PC-9 (cell line): ENCODE data around the gene PLK2. TPM values are rescaled to one million over a fixed set of nuclear protein-coding genes. Genes with fewer than 3 reads are reported as not detected.

ENCODE experiments used
- BruUV-seq: library from RNA; stranded (reverse); fragments of 400-500 nt; replicated peaks from 2 replicates; lab custom pipeline; 2021; lab: Mats Ljungman, UMichigan
- CTCF ChIA-PET: fragments of 300-600 bp; sonication (Branson Sonifier 250); formaldehyde crosslinking; loops from one replicate; lab custom pipeline; 2022; ENCODE audit warnings: antibody characterized with exemption; lab: Charles Lee
- POLR2A ChIA-PET: fragments of 300-600 bp; sonication (Branson Sonifier 250); formaldehyde crosslinking; loops from one replicate; lab custom pipeline; 2022; ENCODE audit warnings: antibody characterized with exemption; ENCODE audit not compliant: unreplicated experiment; lab: Charles Lee
- DNase-seq, 2 experiments: peaks; one replicate each; pipeline versions ENCODE4 v3.0.0 to v3.0.0-alpha.2; 2015 to 2022; ENCODE audit warnings: mixed read lengths in 1 of 2
- H2AFZ ChIP-seq: fragments of 200-600 bp; sonication (generic); 2 replicates; pipeline ENCODE4 v1.8.1; 2017; ENCODE audit warnings: antibody characterized with exemption
- H3F3A ChIP-seq: fragments of 200-600 bp; sonication (generic); 2 replicates; pipeline ENCODE4 v1.8.1; 2017; ENCODE audit warnings: antibody characterized with exemption, mild to moderate bottlenecking, low read depth; ENCODE audit not compliant: insufficient read depth
- H3K27ac ChIP-seq: fragments of 200-600 bp; sonication (generic); 2 replicates; pipeline ENCODE4 v1.6.1; 2016; ENCODE audit warnings: mixed run types
- H3K27me3 ChIP-seq: fragments of 200-600 bp; sonication (generic); 2 replicates; pipeline ENCODE4 v1.6.1; 2016; ENCODE audit warnings: low read depth, mixed run types; ENCODE audit not compliant: insufficient read depth
- H3K36me3 ChIP-seq: fragments of 200-600 bp; sonication (generic); 2 replicates; pipeline ENCODE4 v1.6.1; 2016; ENCODE audit warnings: low read depth, mixed run types
- H3K4me1 ChIP-seq: fragments of 200-600 bp; sonication (generic); replicated peaks from 2 replicates; pipeline ENCODE4 v1.6.1; 2016; ENCODE audit warnings: mixed run types; ENCODE audit not compliant: insufficient read depth
- H3K4me2 ChIP-seq: fragments of 200-600 bp; sonication (generic); 2 replicates; pipeline ENCODE4 v1.6.1; 2017; ENCODE audit warnings: mixed run types
- H3K4me3 ChIP-seq: fragments of 200-600 bp; sonication (generic); 2 replicates; pipeline ENCODE4 v1.6.1; 2016; ENCODE audit warnings: mixed run types
- H3K79me2 ChIP-seq: fragments of 200-600 bp; sonication (generic); 2 replicates; pipeline ENCODE4 v1.6.1; 2017; ENCODE audit warnings: low read depth, mixed run types
- H3K9me2 ChIP-seq: fragments of 200-600 bp; sonication (generic); 2 replicates; pipeline ENCODE4 v1.8.1; 2017; ENCODE audit warnings: mild to moderate bottlenecking; ENCODE audit not compliant: insufficient read depth
- H3K9me3 ChIP-seq: fragments of 200-600 bp; sonication (generic); 2 replicates; pipeline ENCODE4 v1.8.1; 2016; ENCODE audit warnings: low read depth; ENCODE audit not compliant: insufficient read depth
- H4K20me1 ChIP-seq: fragments of 200-600 bp; sonication (generic); 2 replicates; pipeline ENCODE4 v1.8.1; 2017; ENCODE audit not compliant: insufficient read depth
- EZH2 ChIP-seq: fragments of 200-600 bp; sonication (generic); IDR thresholded peaks from 2 replicates; pipeline ENCODE4 v1.8.0; 2017; ENCODE audit warnings: antibody characterized with exemption, low read depth
- intact Hi-C: fragments of 100-400 bp; cut with micrococcal nuclease; formaldehyde crosslinking; loops from one replicate; pipeline ENCODE4 v1.10.0; 2022; ENCODE audit not compliant: unreplicated experiment
- total RNA-seq: library from RNA; stranded (reverse); gene quantifications from 2 replicates; pipeline ENCODE4 v1.2.3, GENCODE V29; 2021
- TF ChIP-seq, protein P1 (sequence below): fragments of 200-600 bp; sonication (generic); conservative IDR thresholded peaks from 2 replicates; pipeline ENCODE4 v1.6.1; 2017; ENCODE audit warnings: mixed run types, antibody characterized with exemption, mild to moderate bottlenecking, moderate library complexity

PLK2 gene
- total RNA-seq, 1 experiment from 2014 or later, result 508 TPM

DNA sequence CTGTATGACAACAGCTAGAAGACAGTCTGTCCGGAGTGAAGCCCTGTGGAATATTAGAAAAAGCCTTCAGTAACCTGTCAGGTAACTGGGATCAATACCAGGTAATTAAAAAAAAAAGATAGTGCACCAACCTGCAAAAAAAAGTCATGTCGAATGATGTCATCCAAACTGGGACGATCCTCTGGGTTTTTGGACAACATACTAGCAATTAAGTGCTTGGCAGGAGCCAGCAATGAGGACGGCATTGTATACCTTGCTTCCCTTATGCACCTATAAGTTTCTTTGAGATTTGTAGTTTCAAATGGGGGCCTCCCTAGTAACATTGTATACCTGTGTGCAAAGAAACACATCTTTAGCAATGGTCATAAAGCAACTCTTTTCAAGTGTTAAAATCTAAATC is 2.8 kb downstream of the PLK2 start:
- no peaks in the 10 kb centered on the region for H3K9me2 ChIP-seq
- POLR2A ChIA-PET, result interaction anchor here (0.7 to 0.9 kb wide), 2 partner anchors 272 to 607 kb away, joined by 3 to 8 read pairs; no protein-coding TSS in a partner anchor
- H3K4me1 ChIP-seq, result peaks cover 38% of the 10 kb centered on the region
- no peak for DNase-seq
- intact Hi-C loops, result no loop called here
- peak overlapping the region; percentile 90 for H3K4me3 ChIP-seq
- peaks cover 77% of the 10 kb centered on the region for H3F3A ChIP-seq
- no TSS peak for BruUV-seq
- peaks cover 51% of the 10 kb centered on the region for H4K20me1 ChIP-seq
- H2AFZ ChIP-seq, result no peak overlapping the region
- H3K27ac ChIP-seq, result peak overlapping the region; percentile 96
- H3K79me2 ChIP-seq, result peaks cover 70% of the 10 kb centered on the region
- H3K4me2 ChIP-seq, result peak overlapping the region; percentile 92
- TF ChIP-seq EZH2, result no peak
- TF ChIP-seq, protein P1, sequence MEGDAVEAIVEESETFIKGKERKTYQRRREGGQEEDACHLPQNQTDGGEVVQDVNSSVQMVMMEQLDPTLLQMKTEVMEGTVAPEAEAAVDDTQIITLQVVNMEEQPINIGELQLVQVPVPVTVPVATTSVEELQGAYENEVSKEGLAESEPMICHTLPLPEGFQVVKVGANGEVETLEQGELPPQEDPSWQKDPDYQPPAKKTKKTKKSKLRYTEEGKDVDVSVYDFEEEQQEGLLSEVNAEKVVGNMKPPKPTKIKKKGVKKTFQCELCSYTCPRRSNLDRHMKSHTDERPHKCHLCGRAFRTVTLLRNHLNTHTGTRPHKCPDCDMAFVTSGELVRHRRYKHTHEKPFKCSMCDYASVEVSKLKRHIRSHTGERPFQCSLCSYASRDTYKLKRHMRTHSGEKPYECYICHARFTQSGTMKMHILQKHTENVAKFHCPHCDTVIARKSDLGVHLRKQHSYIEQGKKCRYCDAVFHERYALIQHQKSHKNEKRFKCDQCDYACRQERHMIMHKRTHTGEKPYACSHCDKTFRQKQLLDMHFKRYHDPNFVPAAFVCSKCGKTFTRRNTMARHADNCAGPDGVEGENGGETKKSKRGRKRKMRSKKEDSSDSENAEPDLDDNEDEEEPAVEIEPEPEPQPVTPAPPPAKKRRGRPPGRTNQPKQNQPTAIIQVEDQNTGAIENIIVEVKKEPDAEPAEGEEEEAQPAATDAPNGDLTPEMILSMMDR, result no peak
- CTCF ChIA-PET, result no interaction called here
- peaks cover 67% of the 10 kb centered on the region for H3K36me3 ChIP-seq
- H3K27me3 ChIP-seq, result no peaks in the 10 kb centered on the region
- no peaks in the 10 kb centered on the region for H3K9me3 ChIP-seq

DNA sequence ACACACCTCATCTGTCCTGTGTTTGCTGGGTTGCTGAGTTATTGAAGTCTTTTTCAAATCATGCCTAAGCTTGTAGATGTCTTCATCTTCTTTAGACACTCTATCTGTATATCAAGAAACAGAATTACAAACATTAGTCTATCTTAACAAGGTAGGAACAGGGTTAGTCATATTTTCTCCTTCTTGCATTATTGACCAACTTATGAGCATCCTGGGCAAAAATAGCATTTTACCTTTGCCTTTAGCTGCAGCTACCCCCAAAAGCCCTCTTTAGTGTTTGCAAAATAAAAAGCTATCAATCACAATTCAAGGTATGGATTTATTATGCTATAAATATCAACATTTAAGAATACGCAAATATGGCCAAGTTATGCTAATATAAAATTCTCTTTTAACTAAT is 3.4 kb downstream of the PLK2 start:
- CTCF ChIA-PET, result no interaction called here
- POLR2A ChIA-PET, result interaction anchor here (0.7 to 0.9 kb wide), 2 partner anchors 271 to 607 kb away, joined by 3 to 8 read pairs; no protein-coding TSS in a partner anchor
- Histone ChIP-seq H2AFZ (no peak overlapping the region), H4K20me1 (peaks cover 51% of the 10 kb centered on the region), H3K9me3 (no peaks in the 10 kb centered on the region), H3K4me1 (peaks cover 38% of the 10 kb centered on the region), H3K9me2 (no peaks in the 10 kb centered on the region), H3K36me3 (peaks cover 73% of the 10 kb centered on the region), H3K4me2 (peak overlapping the region; percentile 92), H3K27ac (peak overlapping the region; percentile 96), H3F3A (peaks cover 80% of the 10 kb centered on the region), H3K4me3 (peak overlapping the region; percentile 90), H3K79me2 (peaks cover 70% of the 10 kb centered on the region), H3K27me3 (no peaks in the 10 kb centered on the region)
- TF ChIP-seq, protein P1, result no peak
- no peak for TF ChIP-seq EZH2
- no peak for DNase-seq
- intact Hi-C loops, result no loop called here
- BruUV-seq, result no TSS peak

DNA sequence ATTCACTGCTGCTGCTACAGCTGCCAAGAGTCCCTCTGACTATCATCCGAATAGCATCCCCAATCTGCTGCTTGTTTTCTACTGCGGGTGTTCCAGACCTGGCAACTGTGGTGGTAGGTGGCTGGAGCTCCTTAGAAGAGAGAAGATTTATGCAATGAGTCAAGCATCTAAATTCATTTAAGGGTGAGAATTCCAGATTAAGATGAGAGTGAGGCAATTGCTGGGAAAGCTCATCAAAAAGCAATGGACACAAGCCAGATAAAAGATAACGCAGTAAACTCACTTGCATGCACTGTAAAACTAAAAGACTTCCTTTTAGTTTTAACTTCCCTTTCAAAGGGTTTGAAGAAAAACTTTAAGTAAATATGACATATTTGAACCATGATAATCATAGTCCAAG is 3.9 kb downstream of the PLK2 start:
- TF ChIP-seq, protein P1, result no peak
- H3F3A ChIP-seq, result peaks cover 83% of the 10 kb centered on the region
- no peak overlapping the region for H2AFZ ChIP-seq
- H4K20me1 ChIP-seq, result peaks cover 51% of the 10 kb centered on the region
- peaks cover 70% of the 10 kb centered on the region for H3K79me2 ChIP-seq
- intact Hi-C loops, result no loop called here
- peak overlapping the region; percentile 96 for H3K27ac ChIP-seq
- H3K9me2 ChIP-seq, result no peaks in the 10 kb centered on the region
- H3K4me2 ChIP-seq, result peak overlapping the region; percentile 92
- H3K27me3 ChIP-seq, result no peaks in the 10 kb centered on the region
- peaks cover 78% of the 10 kb centered on the region for H3K36me3 ChIP-seq
- H3K4me3 ChIP-seq, result peak overlapping the region; percentile 90
- no TSS peak for BruUV-seq
- CTCF ChIA-PET, result interaction anchor here (0.6 kb wide), 1 partner anchor 380 kb away, joined by 3 read pairs; no protein-coding TSS in a partner anchor
- POLR2A ChIA-PET, result interaction anchor here (0.7 to 0.9 kb wide), 2 partner anchors 606 to 626 kb away, joined by 3 to 4 read pairs; no protein-coding TSS in a partner anchor
- no peak for DNase-seq
- no peaks in the 10 kb centered on the region for H3K9me3 ChIP-seq
- peaks cover 38% of the 10 kb centered on the region for H3K4me1 ChIP-seq
